Osteocyte (in vitro differentiated cells): Measurements from ENCODE around the gene RAB3D. TPM values are rescaled to one million over a fixed set of nuclear protein-coding genes. Genes with fewer than 3 reads are reported as not detected.
"Not testable (repeated sequence)": the region's sequence is repeated elsewhere in the genome, so short reads cannot be mapped to it uniquely, and the experiment has no call there.

ENCODE experiments used
- DNase-seq: peaks from one replicate; pipeline ENCODE4 v3.0.0; 2021; ENCODE audit warnings: mixed read lengths; ENCODE audit not compliant: unreplicated experiment; ENCODE audit errors: extremely low spot score
- H3K27ac Mint-ChIP-seq: one replicate; pipeline ENCODE4 v1.8.0; 2021; ENCODE audit warnings: mild to moderate bottlenecking, mixed read lengths; ENCODE audit not compliant: unreplicated experiment
- H3K27me3 Mint-ChIP-seq: one replicate; pipeline ENCODE4 v1.8.0; 2021; ENCODE audit warnings: mixed read lengths; ENCODE audit not compliant: unreplicated experiment
- H3K36me3 Mint-ChIP-seq: one replicate; pipeline ENCODE4 v1.8.0; 2021; ENCODE audit warnings: mixed read lengths; ENCODE audit not compliant: unreplicated experiment
- H3K4me1 Mint-ChIP-seq: one replicate; pipeline ENCODE4 v1.8.0; 2021; ENCODE audit warnings: mixed read lengths; ENCODE audit not compliant: unreplicated experiment
- H3K4me3 Mint-ChIP-seq: one replicate; pipeline ENCODE4 v1.8.0; 2021; ENCODE audit warnings: mild to moderate bottlenecking, moderate library complexity, mixed read lengths; ENCODE audit not compliant: unreplicated experiment
- H3K9me3 Mint-ChIP-seq: one replicate; pipeline ENCODE4 v1.8.0; 2021; ENCODE audit warnings: mixed read lengths; ENCODE audit not compliant: unreplicated experiment
- total RNA-seq: library from RNA; stranded (reverse); gene quantifications from 2 replicates; pipeline ENCODE4 v1.2.1, GENCODE V29; 2021
- TF ChIP-seq, protein P1 (sequence below): fragments of 200-600 bp; sonication (generic); IDR thresholded peaks from 2 replicates; pipeline ENCODE4 v1.5.0; 2021; ENCODE audit warnings: antibody characterized with exemption, mild to moderate bottlenecking, moderate library complexity

RAB3D gene
- total RNA-seq, 1 donor from 2014 or later: 4.3 TPM

DNA sequence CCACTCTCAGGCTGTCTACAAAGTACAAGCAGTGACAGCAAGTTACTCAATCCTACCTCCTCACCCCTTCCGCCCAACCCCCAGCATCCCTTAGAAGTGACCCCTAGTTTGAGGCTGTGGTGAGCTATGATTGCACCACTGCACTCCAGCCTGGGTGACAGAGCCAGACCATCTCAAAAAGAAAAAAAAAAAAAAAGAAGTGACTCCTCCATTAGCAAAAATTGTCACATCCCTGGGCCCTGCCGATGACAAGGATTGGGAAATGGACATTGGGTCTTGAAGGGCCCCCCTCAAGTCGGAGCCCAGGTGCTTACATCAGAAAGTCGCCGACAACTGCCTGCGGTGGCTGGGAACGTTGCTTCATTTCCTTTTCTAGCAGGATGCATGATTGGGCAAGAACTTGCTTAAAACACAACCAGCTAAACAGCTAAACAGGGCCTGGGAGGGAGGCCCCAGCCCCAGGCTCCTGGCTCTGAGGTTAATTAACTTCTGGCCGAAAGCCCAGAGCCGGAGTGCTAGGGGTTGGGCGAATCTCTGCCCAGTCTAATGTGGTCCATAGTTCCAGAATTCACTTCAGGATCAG is 15.3 kb downstream of the RAB3D start:
- TF ChIP-seq, protein P1, sequence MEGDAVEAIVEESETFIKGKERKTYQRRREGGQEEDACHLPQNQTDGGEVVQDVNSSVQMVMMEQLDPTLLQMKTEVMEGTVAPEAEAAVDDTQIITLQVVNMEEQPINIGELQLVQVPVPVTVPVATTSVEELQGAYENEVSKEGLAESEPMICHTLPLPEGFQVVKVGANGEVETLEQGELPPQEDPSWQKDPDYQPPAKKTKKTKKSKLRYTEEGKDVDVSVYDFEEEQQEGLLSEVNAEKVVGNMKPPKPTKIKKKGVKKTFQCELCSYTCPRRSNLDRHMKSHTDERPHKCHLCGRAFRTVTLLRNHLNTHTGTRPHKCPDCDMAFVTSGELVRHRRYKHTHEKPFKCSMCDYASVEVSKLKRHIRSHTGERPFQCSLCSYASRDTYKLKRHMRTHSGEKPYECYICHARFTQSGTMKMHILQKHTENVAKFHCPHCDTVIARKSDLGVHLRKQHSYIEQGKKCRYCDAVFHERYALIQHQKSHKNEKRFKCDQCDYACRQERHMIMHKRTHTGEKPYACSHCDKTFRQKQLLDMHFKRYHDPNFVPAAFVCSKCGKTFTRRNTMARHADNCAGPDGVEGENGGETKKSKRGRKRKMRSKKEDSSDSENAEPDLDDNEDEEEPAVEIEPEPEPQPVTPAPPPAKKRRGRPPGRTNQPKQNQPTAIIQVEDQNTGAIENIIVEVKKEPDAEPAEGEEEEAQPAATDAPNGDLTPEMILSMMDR: no peak
- peak; percentile 93 for DNase-seq
- Mint-ChIP-seq H3K4me1 (peaks cover 37% of the 10 kb centered on the region), H3K9me3 (no peaks in the 10 kb centered on the region), H3K27ac (peak overlapping the region; percentile 90), H3K4me3 (peak overlapping the region; percentile 63), H3K27me3 (no peaks in the 10 kb centered on the region), H3K36me3 (no peaks in the 10 kb centered on the region)

DNA sequence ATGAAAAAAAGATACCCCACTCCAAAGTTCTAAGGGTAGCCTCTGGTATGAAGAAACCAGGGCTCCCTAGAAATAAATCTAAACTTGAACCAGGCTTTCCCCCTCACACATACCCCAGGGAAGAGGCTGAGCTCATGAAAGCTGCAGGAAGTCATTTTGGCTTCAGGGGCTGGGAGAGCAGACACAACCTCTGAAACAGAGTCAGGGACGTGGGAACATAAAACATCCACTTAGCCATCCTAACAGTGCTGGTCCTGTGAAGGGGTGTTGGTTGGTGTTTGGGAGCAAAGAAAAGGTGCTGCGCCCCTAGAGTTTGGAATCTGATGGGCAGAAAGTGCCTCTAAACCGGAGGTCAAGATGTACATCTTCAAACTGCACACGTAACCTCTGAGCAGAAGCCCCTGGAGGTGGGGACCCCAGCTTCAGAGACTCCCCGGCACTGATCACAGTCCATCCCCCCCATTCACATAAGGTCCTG is 15.8 kb downstream of the RAB3D start:
- DNase-seq: no peak
- Mint-ChIP-seq H3K36me3 (no peaks in the 10 kb centered on the region), H3K27ac (peak overlapping the region; percentile 90), H3K4me1 (peaks cover 37% of the 10 kb centered on the region), H3K9me3 (no peaks in the 10 kb centered on the region), H3K27me3 (no peaks in the 10 kb centered on the region), H3K4me3 (peak overlapping the region; percentile 63)
- TF ChIP-seq, protein P1: no peak

DNA sequence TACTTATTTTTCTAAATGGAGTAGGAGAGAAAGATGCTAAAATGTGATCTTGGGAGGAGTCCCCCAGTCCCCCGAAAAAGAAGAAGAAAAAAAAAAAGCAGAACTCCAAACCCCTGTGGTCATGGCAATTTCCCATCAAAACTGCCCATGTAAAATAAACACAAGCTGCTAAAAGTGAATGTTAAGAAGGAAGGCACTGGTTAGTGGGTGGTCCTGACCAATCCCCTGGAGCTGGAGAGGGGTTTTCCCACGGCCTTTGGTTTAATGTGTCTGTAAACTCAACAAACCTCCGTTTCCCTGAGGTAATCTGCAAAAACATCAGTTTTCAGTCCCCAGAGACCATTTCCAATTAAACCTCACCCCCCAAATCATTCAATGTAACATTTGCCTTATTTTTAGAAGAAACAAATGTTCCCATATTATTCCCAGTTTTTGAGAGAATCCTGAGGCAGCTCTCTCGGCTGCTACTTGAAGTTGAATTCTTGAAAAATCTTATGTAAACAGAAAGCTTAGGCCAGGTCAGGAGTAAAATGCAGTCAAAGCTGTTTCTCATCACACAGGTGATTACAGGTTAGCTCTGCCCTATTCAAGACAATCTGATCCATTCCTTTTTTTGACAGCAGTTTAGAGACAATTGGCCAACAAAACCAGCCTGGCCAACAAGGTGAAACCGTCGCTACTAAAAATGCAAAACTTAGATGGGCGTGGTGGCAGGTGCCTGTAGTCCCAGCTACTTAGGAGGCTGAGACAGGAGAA is 17.0 kb downstream of the RAB3D start:
- TF ChIP-seq, protein P1: no peak
- Mint-ChIP-seq H3K4me3 (peak overlapping the region; percentile 16), H3K4me1 (peaks cover 38% of the 10 kb centered on the region), H3K27ac (peak overlapping the region; percentile 19), H3K36me3 (no peaks in the 10 kb centered on the region), H3K9me3 (no peaks in the 10 kb centered on the region), H3K27me3 (no peaks in the 10 kb centered on the region)
- no peak for DNase-seq

DNA sequence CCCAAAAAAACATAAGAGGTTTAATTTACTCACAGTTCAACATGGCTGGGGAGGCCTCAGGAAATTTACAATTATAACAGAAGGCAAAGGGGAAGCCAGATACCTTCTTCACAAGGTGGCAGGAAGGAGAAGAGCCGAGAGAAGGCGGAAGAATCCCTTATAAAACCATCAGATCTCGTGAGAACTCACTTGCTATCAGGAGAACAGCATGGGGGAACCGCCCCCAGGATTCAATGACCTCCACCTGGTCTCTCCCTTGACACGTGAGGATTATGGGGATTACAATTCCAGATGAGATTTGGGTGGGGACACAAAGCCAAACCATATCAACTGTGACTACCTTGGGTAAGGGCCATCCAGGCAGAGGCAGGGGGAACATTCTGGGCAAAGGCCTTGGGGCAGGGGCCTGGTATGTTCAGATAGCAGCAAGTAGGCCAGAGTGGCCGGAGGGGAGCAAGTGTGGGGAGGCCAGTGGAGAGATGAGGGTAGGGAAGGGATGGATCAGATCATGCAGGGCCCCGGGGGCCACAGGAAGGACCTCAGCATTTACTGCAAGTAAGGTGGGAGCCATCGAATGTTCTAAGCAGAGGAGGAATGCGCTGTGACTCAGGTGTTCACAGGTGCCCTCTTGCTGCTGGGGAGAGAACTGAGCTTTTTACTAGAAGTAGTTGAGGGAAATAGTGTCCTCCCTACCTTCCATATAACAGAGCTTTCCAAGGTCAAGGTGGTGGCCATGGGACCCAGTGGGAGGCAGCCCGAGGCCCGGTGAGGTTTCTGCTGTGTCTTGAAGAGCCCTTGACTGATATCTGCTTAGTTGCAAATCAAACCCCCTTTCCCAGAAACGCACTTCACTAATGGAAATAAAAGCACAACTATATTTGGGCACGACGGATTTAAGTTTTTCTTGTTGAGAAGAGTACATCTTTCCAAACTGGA is 18.0 kb downstream of the RAB3D start:
- H3K4me3 Mint-ChIP-seq: no peak overlapping the region

DNA sequence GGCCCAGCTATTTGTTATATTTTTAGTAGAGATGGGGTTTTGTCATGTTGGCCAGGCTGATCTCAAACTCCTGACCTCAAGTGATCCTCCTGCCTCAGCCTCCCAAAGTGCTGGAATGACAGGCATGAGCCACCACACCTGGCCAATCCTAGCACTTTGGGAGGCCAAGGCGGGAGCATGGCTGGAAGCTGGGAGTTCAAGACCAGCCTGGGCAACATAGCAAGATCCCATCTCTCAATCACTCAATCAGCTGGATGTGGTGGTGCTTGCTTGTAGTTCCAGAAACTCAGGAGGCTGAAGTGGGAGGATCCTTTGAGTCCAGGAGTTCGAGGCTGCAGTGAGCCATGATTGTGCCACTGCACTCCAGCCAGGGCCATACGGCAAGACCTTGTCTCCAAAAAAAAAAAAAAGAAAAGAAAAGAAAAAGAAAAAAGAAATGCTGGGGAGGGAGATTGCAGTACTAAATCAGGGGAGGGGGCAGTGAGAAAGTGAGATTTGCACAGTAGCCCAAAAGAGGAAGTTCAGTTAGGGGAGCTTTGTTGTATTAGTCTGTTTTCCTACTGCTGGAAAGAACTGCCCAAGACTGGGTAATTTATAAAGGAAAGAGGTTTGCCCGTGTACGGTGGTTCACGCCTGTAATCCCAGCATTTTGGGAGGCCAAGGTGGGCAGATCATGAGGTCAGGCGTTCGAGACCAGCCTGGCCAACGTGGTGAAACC is 19.0 kb downstream of the RAB3D start:
- H3K27ac Mint-ChIP-seq, H3K9me3 Mint-ChIP-seq, DNase-seq, H3K36me3 Mint-ChIP-seq, H3K4me3 Mint-ChIP-seq, H3K27me3 Mint-ChIP-seq: not testable (repeated sequence)
- H3K4me1 Mint-ChIP-seq: peaks cover 38% of the 10 kb centered on the region

More for the DNA sequence above, 18.0 kb downstream of the RAB3D start:
- no peaks in the 10 kb centered on the region for H3K9me3 Mint-ChIP-seq
- H3K27me3 Mint-ChIP-seq: no peaks in the 10 kb centered on the region
- no peak overlapping the region for H3K27ac Mint-ChIP-seq
- no peak for DNase-seq
- H3K4me1 Mint-ChIP-seq: peaks cover 38% of the 10 kb centered on the region
- H3K36me3 Mint-ChIP-seq: no peaks in the 10 kb centered on the region
- TF ChIP-seq, protein P1: no peak
